GM18511 (cell line): ENCODE data around the gene CTBP1.

Experiments
- ATAC-seq: cut with Tn5 transposase; IDR thresholded peaks from one replicate; pipeline ENCODE4 v1.9.1; 2021; ENCODE audit warnings: mild to moderate bottlenecking, moderate library complexity; ENCODE audit not compliant: unreplicated experiment

CTBP1 gene

GRCh38 chr4:1164444-1164843, 84.5 kb downstream of the CTBP1 start:
- ATAC-seq: no peak

GRCh38 chr4:1164040-1164439, 84.9 kb downstream of the CTBP1 start:
- no peak for ATAC-seq
